GM12892 (cell line): ENCODE measurements around the gene SMU1.

ENCODE experiments used
- POLR2A ChIP-seq: IDR thresholded peaks from 2 replicates; pipeline ENCODE4 v1.6.1; 2011; ENCODE audit warnings: low read depth, low read length, control low read depth
- POLR2AphosphoS5 ChIP-seq: IDR thresholded peaks from 2 replicates; pipeline ENCODE4 v1.6.1; 2011; ENCODE audit warnings: low read depth, low read length, control low read depth
- TAF1 ChIP-seq: IDR thresholded peaks from 2 replicates; pipeline ENCODE4 v1.6.1; 2011; ENCODE audit warnings: low read depth, mild to moderate bottlenecking, control low read depth, low read length, borderline replicate concordance

DNA sequence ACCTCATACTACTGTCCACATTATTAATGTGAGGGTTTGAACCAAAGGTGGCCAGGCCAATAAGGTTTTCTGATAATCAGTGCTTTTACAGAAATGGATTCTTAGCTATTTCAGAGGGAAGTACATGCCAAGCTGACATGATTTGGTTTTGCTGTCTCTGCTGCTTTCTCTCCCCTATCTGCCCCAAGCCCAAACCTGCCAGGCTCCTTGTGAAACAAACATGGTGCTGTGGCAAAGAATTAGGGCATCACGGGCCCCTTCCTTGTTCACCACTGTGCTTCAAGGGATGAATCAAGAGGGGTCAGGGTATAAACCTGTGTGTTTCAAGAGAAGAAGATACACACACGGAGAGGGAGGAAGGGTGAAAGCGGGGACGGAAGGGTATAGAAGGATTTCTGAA, 41.3 kb upstream of the SMU1 start:
- TF ChIP-seq POLR2A (no peak), TAF1 (no peak), POLR2AphosphoS5 (no peak)
